ENCODE measurements around the gene FGL2.
"Not testable (repeated sequence)": the region's sequence is repeated elsewhere in the genome, so short reads cannot be mapped to it uniquely, and the experiment has no call there.

Gene FGL2

DNA sequence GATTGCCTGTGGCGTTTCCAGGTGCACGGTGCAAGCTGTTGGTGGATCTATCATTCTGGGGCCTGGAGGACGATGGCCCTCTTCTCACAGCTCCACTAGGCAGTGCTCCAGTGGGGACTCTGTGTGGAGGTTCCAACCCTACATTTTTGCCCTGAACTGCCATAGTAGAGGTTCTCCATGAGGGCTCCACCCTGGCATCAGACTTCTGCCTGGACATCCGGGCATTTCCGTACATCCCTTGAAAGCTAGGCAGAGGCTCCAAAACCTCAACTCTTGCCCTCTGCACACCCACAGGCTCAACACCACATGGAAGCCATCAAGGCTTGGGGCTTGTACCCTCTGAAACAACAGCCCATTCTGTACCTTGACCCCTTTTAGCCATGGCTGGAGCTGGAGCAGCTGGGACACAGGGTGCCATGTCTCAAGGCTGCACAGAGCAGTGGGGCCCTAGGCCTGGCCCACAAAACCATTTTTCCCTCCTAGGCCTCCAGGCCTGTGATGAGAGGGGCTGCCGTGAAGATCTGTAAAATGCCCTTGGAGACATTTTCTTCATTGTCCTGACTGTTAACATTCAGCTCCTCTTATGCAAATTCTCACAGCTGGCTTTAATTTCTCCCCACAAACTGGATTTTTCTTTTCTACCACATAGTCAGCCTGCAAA is 10.0 kb upstream of the FGL2 start:
- no peak for DNase-seq

DNA sequence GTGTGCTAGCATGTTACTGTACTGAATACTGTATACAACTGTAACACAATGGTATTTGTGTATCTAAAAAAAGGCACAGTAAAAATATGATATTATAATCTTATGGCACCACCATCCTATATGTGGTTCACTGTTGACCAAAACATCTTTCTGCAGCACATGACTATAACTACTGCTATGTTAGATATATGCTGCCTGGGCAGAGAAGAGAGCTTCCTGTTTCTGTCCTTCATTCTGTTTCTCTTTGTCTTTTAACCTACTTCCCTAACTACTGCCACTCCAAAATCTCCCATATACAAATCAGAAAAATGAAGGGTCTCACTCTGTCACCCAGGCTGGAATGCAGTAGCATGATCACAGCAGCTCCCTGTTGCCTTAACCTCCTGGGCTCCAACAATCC is 8.8 kb upstream of the FGL2 start:
- DNase-seq: no peak

DNA sequence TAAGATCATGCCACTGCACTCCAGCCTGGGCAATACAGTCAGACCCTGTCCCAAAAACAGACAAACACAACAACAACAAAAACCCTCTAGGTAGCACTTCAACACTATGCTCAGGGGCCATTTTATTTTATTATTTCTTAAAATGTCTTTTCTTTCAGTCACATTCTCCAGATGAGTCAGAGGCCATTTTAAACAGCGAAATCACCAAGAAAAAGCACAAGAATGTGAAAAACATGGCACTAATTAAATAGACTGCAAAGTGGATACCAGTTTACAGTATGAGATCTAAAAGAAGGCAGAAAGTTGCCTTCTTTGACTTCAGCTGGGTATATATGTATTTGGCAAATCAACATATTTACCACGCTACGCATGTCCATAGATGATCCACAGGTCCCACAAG is 6.1 kb upstream of the FGL2 start:
- no peak for DNase-seq

DNA sequence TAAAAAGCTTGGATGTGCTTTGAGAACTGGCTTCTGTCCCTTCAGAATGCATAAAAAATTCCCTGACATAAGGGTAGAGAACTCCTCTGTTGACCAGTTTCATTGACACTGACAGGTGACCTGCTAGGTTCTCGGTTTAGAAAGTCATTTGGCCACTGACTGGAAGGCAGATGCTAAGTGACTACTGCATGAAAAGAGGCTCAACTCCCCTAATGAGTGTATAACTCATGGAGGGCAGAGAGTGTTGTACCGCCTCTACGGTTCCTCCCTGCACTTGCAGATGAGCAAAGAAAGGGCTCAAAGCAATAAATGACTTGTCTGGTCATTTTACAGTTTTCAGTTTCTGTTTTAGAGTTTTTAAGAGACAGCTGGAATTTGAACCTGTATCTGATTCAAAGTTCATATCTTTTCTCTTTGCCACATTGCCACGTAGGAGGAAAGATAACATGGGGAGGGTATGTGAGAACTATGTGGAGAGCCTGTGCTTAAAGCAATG is 2.9 kb upstream of the FGL2 start:
- no peak for DNase-seq

DNA sequence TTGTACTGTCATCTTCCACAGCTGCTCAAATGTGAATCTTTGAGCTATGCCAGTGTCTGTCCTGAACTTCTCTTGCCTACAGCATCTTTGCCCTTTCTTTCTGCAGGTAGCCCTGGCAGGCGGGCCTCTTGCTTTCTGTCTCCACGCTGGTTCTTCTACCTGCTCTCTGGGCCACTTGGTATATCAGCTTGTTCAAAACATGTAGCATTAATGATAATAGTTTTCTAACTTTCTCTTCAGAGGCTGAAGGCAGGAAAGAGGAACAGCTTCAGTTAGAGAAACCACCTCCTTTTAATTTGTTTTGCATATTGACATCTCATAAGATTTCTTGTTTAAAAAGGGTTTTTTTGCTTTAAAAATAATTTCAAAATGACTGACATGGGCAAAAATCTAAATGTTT is 923 bp upstream of the FGL2 start:
- no peak for DNase-seq

DNA sequence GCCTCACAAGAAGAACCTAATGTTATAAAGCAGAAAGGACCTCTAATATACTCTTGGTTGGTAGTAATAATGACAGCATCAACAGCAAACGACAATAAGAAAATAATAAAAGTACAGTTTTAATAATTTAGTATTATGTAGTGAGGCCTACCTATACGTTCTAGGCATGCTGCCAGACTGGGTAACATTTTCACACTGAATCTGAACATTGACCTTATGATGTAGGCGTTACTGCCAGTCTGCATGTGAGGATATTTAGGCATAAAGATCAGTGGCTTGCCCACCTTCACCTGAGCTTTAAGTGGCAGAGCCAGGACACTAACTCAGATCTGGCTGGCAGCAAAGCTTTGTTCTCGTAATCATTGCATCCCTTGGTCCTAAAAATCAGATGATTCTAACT is 2.5 kb downstream of the FGL2 start:
- no peak for DNase-seq

DNA sequence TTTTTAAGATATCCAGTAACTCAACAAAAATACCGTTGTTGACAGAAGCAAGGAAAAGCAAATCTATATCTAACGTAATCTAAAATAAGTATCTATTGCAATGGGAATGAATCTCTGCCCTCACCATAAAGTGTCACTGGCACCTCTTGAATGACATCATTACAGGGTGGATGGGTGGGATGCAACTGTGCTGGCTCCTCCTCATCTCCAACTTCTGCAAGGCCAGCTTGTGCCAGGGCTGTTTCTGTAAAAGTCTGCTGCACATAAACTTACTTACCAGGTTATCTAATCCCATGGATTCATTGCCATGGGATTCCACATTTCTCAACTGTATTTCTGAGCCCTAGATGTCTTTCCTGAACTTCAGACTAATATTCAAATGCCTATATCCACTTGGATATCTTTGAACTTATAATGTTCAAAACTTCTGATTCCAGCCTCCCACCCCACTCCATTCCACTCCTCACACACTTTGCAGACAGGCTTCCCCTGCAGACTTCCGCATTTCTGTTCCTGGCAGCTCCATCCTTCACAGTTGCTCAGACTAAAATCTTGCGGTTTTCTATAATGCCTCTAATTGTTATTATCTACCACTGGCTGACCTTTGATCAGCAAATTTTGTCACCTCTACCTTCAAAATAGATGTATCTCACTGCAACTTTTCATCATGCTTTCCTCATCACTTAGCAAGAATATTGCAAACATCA is 10.7 kb downstream of the FGL2 start:
- DNase-seq: no peak

DNA sequence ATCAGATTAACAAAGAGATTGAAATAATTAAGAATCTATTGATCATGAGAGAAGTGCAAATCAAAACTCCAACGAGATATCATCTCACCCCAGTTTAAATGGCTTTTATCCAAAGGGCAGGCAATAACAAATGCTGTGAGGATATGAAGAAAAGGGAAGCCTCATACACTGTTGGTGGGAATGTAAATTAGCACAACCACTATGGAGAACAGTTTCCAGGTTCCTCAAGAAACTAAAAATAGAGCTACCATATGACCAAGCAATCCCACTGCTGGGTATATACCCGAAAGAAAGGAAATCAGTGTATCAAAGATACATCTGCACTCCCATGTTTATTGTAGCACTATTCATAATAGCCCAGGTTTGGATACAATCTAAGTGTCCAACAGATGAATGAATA is 13.8 kb downstream of the FGL2 start:
- DNase-seq: no peak

DNA sequence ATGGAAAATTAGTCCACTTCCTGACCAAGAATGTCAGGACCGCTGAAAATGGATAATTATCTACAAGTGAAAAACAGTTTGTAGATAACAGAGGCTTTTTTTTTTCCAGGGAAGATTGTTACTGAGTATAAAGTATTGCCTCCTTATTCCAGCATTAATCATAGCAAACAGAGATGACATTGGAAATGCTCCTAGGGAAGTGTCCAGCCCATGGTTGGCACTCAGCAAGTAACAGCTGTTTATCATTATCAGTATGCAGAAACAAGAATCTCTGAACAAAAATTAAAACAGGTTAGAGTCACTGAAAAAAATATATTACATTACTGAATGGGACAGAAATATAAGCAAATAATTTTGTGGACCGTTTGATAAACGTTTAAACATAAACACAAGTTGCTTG is 14.6 kb downstream of the FGL2 start:
- no peak for DNase-seq

DNA sequence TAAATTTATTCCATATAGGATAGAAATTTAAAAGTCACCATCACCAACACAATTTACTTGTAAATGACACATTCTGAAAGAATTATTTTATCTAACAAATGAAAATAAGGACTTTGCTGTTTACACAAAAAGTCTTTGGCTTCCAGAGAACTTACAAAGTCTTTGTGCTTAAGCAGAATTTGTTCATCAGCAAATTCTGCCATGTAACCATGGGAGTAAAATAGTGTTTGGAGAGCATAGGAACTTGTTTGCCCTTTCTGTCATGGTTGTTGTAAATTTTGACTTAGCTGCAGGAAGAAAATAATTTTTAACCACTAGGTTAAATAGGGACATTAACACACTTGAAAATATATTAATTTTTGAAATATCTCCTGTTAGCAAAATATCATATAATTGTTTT is 15.2 kb downstream of the FGL2 start:
- DNase-seq: no peak

DNA sequence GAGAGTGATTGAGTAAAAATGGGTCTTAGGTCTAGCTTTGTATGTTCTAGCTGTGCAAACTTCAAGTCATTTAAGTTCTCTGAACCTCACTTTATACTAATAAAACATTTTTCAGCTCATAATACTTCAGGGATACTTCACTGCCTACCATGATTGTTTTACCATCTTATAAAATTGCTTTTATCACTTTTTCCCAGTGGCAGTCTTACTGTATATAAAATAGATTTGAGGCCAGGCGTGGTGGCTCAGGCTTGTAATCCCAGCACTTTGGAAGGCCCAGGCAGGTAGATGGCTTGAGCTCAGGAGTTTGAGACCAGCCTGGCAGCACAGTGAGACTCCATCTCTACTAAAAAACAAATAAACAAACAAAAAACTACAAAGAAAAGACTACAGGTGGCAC is 17.4 kb downstream of the FGL2 start:
- no peak for DNase-seq

DNA sequence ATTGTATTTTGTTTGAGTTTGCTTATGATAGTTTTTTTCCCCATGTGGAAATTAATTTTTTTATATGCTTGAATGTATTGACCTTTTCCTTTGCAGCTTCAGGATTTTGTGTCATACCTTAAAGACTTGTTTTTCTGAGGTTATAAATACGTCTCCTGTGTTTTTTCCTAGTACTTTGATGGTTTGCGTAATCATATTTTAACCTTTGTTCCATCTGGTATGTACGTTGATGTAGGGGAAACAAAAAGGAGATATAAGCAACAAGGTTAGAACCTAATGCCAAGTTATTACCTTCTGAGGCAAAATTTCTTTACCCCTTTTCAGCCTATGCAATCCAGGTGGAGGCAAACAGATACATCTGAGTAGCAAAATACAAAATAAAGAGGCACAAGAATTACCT is 17.9 kb downstream of the FGL2 start:
- no peak for DNase-seq

DNA sequence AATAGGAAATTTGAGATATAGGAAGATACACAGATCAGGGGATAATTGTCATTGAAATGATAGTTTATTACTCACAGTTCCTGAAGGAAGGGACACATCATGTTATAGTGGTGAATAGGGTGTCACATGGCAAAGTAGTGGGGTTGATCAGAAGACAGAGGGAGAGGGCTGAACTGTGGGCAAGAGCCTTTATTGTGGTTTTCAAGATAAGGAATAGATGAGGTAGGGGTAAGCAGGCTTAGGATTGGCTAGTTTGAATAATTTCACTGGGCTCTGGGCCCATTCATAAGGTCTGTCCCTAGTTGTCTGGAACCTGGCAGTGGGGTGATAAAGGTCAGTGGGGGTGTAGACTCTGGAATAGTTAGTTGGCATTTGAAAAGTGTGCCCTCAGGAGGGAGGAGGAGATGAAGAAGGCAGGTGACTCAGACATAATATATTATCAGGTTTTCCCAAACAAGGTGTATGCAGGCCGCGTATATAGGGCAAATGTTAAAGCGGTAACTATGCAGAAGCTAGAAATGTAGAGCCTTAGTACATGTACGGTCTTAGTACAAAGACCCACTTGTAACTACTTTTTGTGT is 18.5 kb downstream of the FGL2 start:
- DNase-seq: no peak

DNA sequence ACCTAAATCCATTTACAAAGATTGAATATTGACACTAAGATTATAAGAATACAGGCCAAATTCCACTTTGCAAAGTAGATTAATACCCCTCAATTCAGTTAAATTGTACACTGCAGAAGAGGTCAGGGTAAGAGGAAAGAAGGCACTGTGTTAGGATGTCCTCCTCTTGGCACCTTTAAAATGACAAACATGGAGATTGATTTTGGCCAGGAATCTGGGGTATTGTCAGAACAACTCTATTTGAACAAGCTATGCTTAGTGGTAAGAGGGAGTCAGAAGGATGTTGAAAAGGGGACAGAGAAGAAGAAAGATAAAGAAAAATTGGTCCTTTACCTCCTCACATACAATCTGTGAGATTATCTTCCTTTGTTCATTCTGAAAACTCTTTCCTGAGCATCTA is 21.6 kb downstream of the FGL2 start:
- DNase-seq: not testable (repeated sequence)

DNA sequence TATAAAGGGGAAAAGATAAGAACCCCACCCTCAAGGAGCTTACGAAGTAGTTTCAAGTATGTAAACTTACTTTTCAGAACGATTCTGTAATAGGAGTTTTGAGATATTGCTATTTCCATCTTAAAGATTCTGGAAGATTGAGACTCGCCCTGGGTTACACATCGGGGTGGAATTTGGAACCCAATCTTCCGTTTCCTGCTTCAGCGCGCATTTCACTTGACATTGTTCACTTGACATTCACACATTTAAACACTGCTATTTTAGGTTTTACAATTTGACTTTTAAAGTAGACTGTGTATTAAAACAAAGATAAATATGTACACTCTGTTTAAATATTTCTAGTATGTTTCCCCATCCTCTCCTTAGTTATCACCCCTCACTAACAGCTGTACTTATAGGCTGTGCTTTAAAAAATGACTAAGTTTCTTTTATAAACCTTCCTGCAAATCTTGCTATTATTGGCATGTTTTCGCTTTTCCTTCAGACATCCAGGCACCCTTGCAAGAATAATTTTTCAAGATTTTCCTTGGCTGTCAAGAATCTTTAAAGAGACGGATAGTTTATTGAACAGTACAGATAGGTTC is 22.2 kb downstream of the FGL2 start:
- not testable (repeated sequence) for DNase-seq

DNA sequence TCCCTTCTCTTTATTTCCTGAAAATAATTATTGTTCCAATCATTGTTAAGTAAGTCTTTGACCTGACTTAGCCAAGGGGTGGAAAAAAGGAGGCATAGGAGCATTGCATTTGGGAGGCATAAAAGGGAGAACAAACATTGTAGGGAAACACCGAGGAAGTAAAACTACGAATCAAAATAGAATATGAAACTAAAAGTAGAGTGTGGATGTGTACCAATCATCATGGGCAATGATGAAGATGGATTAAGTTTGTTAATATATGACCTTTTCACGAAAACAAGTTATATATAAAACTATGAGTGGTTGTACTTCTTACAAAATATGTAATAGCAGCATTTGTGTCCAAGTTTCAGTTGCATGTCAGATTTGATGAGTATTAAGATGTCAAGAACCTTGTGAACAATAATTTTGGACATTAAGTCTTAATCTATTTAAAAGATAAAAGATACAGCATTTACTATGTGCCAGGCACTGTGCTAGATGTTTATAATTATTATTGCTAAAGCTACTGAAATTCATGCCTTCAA is 24.3 kb downstream of the FGL2 start:
- not testable (repeated sequence) for DNase-seq

DNA sequence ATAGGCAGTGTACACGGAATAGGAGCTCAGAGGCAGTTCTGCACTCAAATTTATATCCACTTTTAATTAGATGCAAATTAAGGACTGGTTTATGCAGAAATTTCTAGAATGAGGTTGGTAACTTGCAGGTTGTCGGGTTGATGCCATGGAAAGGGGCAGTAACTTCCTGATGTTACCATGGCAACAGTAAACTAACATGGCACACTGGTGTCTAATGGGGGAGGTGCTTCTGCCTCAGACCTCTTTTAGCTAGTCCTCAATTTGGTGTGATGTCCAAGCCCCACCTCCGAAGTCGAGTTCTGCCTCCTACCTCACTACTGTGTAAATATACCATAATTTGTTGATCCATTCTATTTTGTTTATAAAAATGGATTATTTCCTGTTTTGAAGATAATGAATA is 25.2 kb downstream of the FGL2 start:
- not testable (repeated sequence) for DNase-seq

DNA sequence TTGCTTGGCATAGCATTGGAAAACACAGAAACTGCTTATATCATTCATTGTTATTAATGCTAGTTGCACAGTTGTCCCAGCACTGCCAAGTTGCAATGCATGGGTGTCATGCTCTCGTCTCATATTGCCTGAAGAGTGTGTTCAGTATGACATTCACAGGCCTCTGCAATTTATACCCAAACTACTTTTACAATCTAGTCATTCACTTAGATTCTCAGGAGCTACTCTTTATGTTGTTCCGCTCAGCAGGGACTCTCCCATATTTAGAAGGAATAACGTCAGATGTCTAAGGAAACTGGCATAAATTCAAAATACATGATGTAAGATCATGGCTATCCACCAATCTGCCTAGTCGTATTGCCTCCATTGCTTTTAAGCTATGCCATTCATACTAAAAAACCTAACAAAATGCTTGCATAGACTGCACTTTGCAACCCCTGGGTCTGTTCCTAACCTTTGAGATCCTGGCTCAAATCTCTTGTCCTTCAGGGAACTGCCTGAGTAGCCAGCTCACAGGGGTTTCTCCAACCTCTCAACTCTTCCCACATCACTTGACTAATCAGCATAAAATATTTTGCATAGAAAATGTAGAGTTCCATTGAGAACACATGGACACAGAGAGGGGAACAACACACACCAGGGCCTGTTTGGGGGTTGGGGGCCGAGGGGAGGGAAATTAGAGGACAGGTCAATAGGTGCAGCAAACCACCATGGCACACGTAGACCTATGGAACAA is 27.0 kb downstream of the FGL2 start:
- not testable (repeated sequence) for DNase-seq

DNA sequence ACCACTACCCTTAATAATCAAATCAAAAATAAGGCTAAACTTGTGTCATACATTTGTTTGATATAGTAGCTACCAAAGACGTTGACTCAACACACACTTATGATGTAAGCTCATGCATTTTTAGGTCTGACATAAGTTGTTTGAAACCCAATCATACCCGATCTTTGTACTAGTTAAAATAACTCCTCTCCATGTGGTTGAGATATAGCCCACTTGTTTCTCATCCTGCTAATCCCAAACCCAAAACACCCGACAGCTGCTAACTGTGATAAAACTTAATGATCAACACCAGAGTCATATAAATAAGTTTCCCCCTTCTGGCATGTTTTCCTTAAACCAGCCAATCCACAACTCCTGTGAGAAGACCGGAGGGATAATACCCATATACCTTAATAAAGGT is 28.5 kb downstream of the FGL2 start:
- DNase-seq: not testable (repeated sequence)

DNA sequence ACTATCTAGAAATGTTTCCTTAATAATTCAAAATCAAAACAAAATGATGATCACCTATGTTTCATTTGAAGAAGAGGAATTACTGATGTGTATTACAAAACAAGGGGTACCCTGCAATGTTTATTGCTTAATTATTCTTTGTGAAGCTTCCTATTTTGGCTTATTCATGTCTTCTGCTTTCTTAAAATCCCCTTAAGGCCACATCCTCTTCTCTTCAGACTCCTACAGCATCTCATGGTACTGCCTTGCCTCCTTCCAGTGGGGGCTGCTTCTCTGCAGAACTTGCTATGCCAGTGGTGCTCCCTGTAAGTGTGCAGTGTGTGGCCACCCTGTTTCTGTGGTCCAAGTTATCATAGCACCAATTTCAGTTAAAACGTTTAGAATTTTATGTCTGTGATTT is 42.2 kb downstream of the FGL2 start:
- no peak for DNase-seq

DNA sequence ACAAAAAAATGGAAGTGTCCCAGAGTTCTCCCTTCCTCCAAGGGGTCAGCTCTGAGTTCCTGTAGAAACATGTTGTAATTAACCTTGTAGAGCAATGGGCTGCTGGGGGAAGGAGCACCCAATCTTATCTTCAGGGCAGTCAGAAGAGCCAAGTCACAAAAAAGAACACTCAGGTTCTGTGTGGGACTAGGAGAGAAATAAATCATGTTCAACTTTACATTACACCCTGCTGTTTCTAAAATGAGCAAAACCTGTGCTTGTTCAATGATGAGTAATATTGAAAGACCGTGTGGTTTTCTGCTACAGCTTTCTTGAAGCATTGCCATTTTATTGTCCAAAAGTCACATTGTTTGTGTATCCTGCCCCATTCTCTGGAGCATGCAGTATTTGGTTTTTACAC is 42.6 kb downstream of the FGL2 start:
- not testable (repeated sequence) for DNase-seq

DNA sequence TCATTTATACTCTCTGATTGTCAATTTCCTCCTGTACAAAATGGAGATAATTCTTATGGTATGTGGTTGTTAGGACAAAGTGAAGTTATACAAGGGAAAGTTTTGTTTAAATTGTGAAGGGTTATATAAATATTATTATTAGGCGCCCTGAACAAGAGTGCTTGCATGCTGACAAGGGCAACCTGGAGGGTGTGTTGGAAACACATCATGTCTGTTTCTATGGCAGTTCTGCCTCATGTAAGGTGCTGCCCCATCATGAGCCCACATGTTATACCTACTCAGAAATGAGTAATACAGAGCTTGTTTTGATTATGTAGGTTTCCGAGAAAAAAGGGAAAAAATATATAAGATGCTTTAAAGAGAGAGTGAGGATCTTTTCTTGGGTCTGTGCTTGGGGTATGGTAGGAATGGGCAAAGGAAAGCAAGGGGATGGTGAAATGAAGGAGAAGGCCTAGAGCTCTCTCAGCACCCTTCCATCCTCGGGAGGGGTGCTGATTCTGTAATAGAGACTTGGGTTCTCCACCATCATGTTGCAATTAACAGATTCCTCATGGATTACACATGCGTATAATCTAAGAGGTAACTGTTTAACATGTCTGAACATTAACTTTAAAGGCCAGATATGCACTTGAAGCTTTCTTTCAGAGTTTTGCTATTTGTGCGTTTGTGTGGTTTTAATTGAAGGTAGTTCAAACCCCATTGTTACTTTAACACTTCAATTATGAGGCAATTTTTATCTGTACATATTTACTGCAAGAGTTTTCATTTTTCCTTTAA is 43.8 kb downstream of the FGL2 start:
- DNase-seq: not testable (repeated sequence)
